Neuron (in vitro differentiated cells): ENCODE results near the gene NCOA3.
"Not testable (repeated sequence)": the region's sequence is repeated elsewhere in the genome, so short reads cannot be mapped to it uniquely, and the experiment has no call there.

ENCODE experiments used
- H2AFZ ChIP-seq: one replicate; pipeline ENCODE4 v1.6.1; 2013; ENCODE audit warnings: low read depth, mild to moderate bottlenecking, inconsistent platforms, low read length, moderate library complexity
- H3K27me3 ChIP-seq: one replicate; pipeline ENCODE4 v1.6.1; 2013; ENCODE audit warnings: low read length; ENCODE audit not compliant: insufficient read depth
- H3K36me3 ChIP-seq: one replicate; pipeline ENCODE4 v1.6.1; 2013; ENCODE audit warnings: low read length; ENCODE audit not compliant: insufficient read depth
- H3K4me1 ChIP-seq: one replicate; pipeline ENCODE4 v1.6.1; 2013; ENCODE audit warnings: low read length; ENCODE audit not compliant: insufficient read depth
- H3K4me3 ChIP-seq: 2 replicates; pipeline ENCODE4 v1.5.1; 2013; ENCODE audit warnings: mild to moderate bottlenecking, low read length, moderate library complexity
- H3K9me3 ChIP-seq: one replicate; pipeline ENCODE4 v1.6.1; 2013; ENCODE audit warnings: low read length

The NCOA3 gene

DNA sequence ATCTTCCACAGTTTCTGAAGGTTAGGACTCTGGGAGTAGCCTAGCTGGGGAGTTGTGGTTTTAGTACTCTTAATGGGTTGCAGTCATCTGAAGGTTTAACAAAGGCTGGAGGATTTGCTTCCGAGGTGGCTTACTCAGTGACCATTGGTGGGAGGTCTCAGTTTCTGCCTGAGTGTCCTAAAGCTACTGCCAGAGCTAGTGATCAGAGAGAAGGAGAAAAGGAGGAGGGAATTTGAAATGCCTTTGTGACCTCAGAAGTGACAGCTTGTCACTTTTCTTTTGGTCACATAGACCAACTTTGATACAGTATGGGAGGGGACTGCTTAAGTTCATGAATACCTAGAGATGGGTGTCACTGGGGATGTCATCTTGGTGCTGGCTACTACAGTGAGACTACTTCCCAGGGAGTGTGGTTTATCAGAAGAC is 41.3 kb downstream of the NCOA3 start:
- H3K4me3 ChIP-seq: no peak overlapping the region
- H3K27me3 ChIP-seq: no peaks in the 10 kb centered on the region
- no peaks in the 10 kb centered on the region for H3K4me1 ChIP-seq
- H3K9me3 ChIP-seq: peaks cover 2% of the 10 kb centered on the region
- H2AFZ ChIP-seq: no peak overlapping the region
- H3K36me3 ChIP-seq: no peaks in the 10 kb centered on the region

DNA sequence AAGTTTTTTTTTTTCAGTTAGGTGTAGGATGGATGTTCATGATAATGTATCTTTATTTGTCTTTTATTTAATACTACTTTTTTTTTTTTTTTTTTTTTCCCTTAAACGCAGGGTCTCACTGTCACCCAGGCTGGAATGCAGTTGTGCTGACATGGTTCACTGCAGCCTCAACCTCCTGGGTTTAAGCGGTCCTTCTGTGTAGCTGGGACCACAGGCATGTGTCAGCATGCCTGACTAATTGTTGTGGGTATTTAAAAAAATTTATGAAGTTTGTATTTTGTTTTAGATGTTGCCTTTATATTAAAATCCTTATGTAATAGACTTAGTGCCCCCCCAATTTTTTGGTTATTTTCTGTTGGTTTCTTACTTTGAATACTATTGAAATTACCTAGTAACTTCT is 42.6 kb downstream of the NCOA3 start:
- H2AFZ ChIP-seq: no peak overlapping the region
- no peaks in the 10 kb centered on the region for H3K4me1 ChIP-seq
- H3K4me3 ChIP-seq: no peak overlapping the region
- H3K27me3 ChIP-seq: no peaks in the 10 kb centered on the region
- no peaks in the 10 kb centered on the region for H3K36me3 ChIP-seq
- H3K9me3 ChIP-seq: peaks cover 2% of the 10 kb centered on the region

DNA sequence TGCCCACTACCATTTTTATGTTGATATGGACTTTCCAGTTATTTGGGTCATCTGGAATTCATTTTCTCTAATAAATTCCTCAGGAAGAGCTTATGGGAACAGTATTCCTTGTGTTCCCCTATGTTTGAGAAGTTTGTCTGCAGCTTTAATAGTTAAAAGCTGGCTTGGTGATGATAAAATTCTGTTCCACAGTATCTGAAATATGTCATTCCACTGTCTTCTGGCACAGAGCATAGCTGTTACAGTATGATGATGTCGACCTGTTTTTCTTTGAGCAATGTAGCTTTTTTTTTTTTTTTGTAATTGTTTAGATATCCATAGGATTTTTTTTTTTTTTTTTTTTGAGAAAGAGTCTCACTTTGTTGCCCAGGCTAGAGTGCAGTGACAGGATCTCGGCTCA is 43.2 kb downstream of the NCOA3 start:
- Histone ChIP-seq H3K9me3 (peaks cover 2% of the 10 kb centered on the region), H2AFZ (no peak overlapping the region), H3K27me3 (no peaks in the 10 kb centered on the region), H3K36me3 (no peaks in the 10 kb centered on the region), H3K4me1 (no peaks in the 10 kb centered on the region), H3K4me3 (no peak overlapping the region)

DNA sequence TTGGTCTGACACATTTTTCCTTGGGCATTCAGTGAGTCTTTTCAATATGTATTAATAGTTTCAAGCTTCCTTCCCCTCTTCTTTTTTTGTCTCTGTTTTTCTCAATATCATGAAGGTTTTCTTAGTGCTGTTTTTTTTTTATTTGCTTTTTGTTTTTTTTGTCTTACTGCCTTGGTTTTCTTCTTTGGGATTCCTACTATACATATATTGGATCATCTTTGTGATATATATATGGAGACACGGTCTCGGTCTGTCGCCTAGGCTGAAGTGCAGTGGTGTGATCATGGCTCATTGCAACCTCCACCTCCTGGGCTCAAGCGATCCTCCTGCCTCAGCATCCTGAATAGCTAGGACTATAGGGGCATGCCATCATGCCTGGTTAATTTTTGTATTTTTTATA is 43.8 kb downstream of the NCOA3 start:
- Histone ChIP-seq H3K9me3 (peaks cover 2% of the 10 kb centered on the region), H3K4me1 (peaks cover 1% of the 10 kb centered on the region), H3K4me3 (no peak overlapping the region), H3K36me3 (no peaks in the 10 kb centered on the region), H3K27me3 (no peaks in the 10 kb centered on the region), H2AFZ (no peak overlapping the region)

DNA sequence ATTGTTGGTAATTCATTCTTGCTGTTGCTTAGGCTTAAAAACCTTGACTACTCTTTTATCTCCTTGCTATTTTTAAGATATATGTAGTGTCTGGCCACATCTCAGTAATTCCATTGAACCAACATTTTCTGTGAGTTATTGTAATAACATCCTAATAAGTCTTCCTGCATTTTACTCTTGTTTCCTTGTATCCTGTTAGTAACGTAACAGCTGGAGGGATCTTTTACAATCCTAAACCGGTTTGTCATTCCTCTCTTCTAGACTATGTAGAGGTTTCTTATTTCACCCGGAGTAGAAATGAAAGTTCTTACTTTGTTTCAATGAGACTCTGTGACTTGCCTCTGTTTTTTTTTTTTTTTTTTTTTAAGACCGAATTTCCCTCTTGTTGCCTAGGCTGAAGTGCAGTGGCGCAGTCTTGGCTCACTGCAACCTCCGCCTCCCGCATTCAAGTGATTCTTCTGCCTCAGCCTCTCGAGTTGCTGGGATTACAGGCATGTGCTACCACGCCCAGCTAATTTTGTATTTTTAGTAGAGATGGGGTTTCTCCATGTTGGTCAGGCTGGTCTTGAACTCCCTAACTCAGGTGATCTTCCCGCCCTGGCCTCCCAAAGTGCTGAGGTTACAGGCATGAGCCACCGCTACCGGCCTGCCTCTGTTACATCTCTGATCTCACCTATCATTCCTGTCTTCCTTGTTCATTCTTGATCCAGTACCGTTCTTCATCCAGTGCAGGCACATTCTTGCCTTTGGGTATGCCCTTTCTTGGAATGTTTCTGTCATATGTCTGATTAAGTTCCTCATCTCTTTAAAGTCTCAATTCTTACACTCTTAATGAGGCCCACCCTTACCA is 44.7 kb downstream of the NCOA3 start:
- H3K4me1 ChIP-seq: peaks cover 9% of the 10 kb centered on the region
- peaks cover 2% of the 10 kb centered on the region for H3K9me3 ChIP-seq
- H3K4me3 ChIP-seq: no peak overlapping the region
- H3K36me3 ChIP-seq: no peaks in the 10 kb centered on the region
- H3K27me3 ChIP-seq: no peaks in the 10 kb centered on the region
- no peak overlapping the region for H2AFZ ChIP-seq

DNA sequence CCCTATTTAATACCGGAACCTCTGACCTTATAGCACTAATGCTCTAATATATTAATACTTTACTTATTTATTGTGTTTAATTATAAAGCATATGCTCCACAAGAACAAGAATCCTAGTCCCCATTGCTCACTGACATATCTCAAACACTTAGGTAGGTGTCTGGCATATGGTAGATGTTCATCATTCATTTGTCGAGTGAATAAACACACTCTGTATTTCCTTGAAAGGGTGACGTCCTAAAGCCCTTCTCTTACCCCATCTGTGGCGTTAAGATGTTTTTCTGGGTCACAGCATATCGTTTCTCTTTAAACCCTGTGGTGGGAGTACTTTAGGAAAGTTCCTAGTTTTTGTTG is 45.3 kb downstream of the NCOA3 start:
- Histone ChIP-seq H3K4me3 (no peak overlapping the region), H2AFZ (no peak overlapping the region), H3K4me1 (peaks cover 15% of the 10 kb centered on the region), H3K36me3 (no peaks in the 10 kb centered on the region), H3K9me3 (peaks cover 2% of the 10 kb centered on the region), H3K27me3 (no peaks in the 10 kb centered on the region)

DNA sequence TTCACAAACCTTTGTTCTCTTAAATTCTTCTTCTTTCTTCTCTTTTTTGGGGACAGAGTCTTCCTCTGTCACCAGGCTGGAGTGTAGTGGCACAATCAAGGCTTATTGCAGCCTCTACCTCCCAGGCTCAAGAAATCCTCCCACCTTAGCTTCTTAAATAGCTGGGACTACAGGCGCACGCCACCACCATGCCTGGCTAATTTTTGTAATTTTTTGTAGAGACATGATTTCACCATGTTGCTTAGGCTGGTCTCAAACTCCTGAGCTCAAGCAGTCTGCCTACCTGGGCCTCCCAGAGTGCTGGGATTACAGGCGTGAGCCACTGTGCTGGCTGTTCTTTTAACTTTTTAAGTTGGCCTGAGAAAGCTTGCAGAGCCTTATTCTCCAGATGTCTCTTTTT is 48.0 kb downstream of the NCOA3 start:
- Histone ChIP-seq H2AFZ (no peak overlapping the region), H3K4me1 (peaks cover 18% of the 10 kb centered on the region), H3K9me3 (peaks cover 2% of the 10 kb centered on the region), H3K27me3 (no peaks in the 10 kb centered on the region), H3K36me3 (no peaks in the 10 kb centered on the region), H3K4me3 (no peak overlapping the region)

DNA sequence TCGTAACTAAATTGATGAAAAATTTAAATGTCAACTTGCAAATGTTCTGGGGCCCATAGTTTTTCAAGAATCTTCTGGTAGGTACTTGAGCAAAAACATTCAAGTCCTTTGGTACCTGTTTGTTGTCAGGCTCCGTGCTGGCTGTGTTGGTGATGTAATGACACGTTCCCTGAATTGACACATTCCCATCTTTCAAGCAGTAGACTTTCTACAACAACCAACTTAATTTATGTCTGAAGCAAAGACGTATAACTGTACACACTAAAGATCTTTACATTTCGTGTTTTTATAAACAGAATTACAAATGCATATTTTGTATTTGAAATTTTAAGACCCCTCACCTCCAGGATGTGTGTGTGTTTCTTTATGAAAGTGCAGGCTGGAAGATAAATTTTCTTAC is 49.5 kb downstream of the NCOA3 start:
- H3K9me3 ChIP-seq: peaks cover 2% of the 10 kb centered on the region
- H3K36me3 ChIP-seq: no peaks in the 10 kb centered on the region
- no peak overlapping the region for H2AFZ ChIP-seq
- no peaks in the 10 kb centered on the region for H3K27me3 ChIP-seq
- no peak overlapping the region for H3K4me3 ChIP-seq
- peaks cover 18% of the 10 kb centered on the region for H3K4me1 ChIP-seq

DNA sequence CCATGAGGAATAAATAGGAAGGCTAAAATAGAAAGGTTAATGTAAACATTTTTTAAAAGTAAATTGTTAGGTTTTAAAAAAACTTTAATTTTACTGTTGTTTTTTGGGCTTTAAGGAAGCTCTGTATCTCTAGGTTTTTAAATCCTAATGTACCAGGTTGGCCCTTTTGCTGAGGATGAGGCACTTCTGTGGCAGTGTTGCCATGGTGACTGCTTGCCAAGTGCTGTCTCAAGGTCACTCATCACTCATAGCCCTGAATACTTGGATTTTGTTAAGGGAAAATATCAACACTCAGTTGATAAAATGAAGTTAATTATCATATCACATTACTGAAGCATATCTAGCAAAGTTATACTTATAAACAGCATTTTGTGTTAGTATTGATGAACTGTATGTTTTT is 50.2 kb downstream of the NCOA3 start:
- Histone ChIP-seq H3K36me3 (no peaks in the 10 kb centered on the region), H3K27me3 (no peaks in the 10 kb centered on the region), H3K4me1 (peaks cover 19% of the 10 kb centered on the region), H3K9me3 (no peaks in the 10 kb centered on the region), H2AFZ (no peak overlapping the region), H3K4me3 (no peak overlapping the region)

DNA sequence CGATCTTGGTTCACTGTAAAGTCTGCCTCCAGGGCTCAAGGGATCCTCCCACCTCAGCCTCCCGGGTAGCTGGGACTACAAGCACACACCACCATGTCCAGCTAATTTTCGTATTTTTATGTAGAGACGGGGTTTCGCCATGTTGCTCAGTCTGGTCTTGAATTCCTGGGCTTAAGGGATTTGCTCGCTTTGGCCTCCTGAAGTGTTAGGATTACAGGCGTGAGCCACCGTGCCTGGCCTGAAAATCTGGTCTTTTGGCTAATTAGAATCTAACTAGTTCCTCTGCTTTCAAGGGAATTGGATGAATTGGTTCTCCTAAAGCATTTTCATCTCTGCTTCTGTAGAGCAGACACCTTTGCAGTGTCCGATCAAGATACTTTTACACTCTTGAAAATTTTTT is 51.3 kb downstream of the NCOA3 start:
- Histone ChIP-seq H3K27me3 (no peaks in the 10 kb centered on the region), H3K4me3 (no peak overlapping the region), H3K9me3 (no peaks in the 10 kb centered on the region), H3K36me3 (no peaks in the 10 kb centered on the region), H2AFZ (no peak overlapping the region), H3K4me1 (peaks cover 30% of the 10 kb centered on the region)

DNA sequence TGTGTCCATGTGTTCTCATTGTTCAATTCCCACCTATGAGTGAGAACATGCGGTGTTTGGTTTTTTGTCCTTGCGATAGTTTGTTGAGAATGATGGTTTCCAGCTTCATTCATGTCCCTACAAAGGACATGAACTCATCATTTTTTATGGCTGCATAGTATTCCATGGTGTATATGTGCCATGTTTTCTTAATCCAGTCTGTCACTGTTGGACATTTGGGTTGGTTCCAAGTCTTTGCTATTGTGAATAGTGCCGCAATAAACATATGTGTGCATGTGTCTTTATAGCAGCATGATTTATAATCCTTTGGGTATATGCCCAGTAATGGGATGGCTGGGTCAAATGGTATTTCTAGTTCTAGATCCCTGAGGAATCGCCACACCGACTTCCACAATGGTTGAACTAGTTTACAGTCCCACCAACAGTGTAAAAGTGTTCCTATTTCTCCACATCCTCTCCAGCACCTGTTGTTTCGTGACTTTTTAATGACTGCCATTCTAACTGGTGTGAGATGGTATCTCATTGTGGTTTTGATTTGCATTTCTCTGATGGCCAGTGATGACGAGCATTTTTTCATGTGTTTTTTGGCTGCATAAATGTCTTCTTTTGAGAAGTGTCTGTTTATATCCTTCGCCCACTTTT is 52.0 kb downstream of the NCOA3 start:
- not testable (repeated sequence) for H3K36me3 ChIP-seq, H2AFZ ChIP-seq, H3K27me3 ChIP-seq, H3K9me3 ChIP-seq, H3K4me3 ChIP-seq
- H3K4me1 ChIP-seq: peaks cover 32% of the 10 kb centered on the region

DNA sequence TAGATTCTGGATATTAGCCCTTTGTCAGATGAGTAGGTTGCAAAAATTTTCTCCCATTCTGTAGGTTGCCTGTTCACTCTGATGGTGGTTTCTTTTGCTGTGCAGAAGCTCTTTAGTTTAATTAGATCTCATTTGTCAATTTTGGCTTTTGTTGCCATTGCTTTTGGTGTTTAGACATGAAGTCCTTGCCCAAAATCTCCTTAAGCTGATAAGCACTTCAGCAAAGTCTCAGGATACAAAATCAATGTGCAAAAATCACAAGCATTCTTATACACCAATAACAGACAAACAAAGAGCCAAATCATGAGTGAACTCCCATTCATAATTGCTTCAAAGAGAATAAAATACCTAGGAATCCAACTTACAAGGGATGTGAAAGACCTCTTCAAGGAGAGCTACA is 52.6 kb downstream of the NCOA3 start:
- not testable (repeated sequence) for H2AFZ ChIP-seq, H3K27me3 ChIP-seq, H3K4me3 ChIP-seq, H3K36me3 ChIP-seq, H3K9me3 ChIP-seq
- peaks cover 37% of the 10 kb centered on the region for H3K4me1 ChIP-seq

DNA sequence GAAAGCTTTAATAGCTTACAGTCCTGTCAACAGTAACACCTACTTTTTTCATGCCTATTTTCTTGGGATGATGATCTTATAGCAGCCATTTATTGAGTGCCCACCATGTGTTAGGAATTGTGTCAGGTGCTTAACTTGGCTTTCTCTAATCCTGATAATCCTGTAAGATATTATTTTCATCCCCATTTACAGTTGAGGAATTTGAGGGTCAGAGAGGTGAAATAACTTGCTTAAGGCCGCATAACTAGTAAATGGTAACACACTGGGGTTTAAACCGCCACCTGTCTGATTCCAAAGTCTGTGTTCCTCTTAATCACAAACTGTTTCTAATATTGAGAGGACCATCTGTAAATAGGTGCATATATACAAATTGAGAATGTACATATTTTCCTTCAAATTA is 55.5 kb downstream of the NCOA3 start:
- Histone ChIP-seq H3K27me3 (no peaks in the 10 kb centered on the region), H3K36me3 (no peaks in the 10 kb centered on the region), H3K9me3 (no peaks in the 10 kb centered on the region), H3K4me3 (no peak overlapping the region), H3K4me1 (peaks cover 22% of the 10 kb centered on the region), H2AFZ (no peak overlapping the region)

DNA sequence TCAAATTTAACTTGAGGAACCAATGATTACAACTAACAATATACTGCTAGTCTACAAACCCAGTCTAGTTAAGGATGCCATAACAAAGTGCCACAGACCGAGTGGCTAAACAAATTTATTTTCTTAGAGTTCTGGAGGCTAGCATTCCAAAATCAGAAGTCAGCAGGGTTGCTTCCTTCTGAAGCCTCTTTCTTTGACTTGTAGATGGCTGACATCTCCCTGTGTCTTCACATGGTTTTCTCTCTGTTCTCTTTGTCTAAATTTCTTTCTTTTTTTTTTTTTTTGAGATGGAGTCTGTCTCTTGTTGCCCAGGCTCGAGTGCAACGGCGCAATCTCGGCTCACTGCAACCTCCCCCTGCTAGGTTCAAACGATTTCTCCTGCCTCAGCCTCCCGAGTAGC is 56.1 kb downstream of the NCOA3 start:
- Histone ChIP-seq H3K36me3 (no peaks in the 10 kb centered on the region), H3K4me1 (peaks cover 20% of the 10 kb centered on the region)

More for the DNA sequence above, 56.1 kb downstream of the NCOA3 start:
- Histone ChIP-seq H2AFZ (no peak overlapping the region), H3K9me3 (no peaks in the 10 kb centered on the region), H3K27me3 (no peaks in the 10 kb centered on the region), H3K4me3 (no peak overlapping the region)
